HG03571 (cell line): ENCODE results near the gene EMC6.
A peak's percentile ranks its signal among the peaks of the same experiment; 100 is the strongest.

Experiments used
- ATAC-seq: cut with Tn5 transposase; IDR thresholded peaks from one replicate; pipeline ENCODE4 v1.9.1; 2021; ENCODE audit not compliant: unreplicated experiment

The EMC6 gene

GRCh38 chr17:3655766-3656165 is 12.8 kb upstream of the EMC6 start:
- no peak for ATAC-seq

GRCh38 chr17:3656353-3656752 is 12.3 kb upstream of the EMC6 start:
- no peak for ATAC-seq

- ATAC-seq: no peak
These were observed 11.6 kb upstream of the EMC6 start for GRCh38 chr17:3656755-3657587.

- ATAC-seq: no peak
These were observed 11.1 kb upstream of the EMC6 start for GRCh38 chr17:3657588-3657869.

GRCh38 chr17:3657874-3658783 is 10.5 kb upstream of the EMC6 start:
- no peak for ATAC-seq

GRCh38 chr17:3658784-3659449 is 9.7 kb upstream of the EMC6 start:
- ATAC-seq: no peak

- ATAC-seq: no peak
These were observed 9.0 kb upstream of the EMC6 start for GRCh38 chr17:3659541-3660111.

- ATAC-seq: no peak
These were observed 8.2 kb upstream of the EMC6 start for GRCh38 chr17:3660311-3660891.

GRCh38 chr17:3663102-3664011 is 5.3 kb upstream of the EMC6 start:
- ATAC-seq: no peak

GRCh38 chr17:3665834-3666233 is 2.8 kb upstream of the EMC6 start:
- no peak for ATAC-seq

GRCh38 chr17:3666516-3666915 is 2.1 kb upstream of the EMC6 start:
- no peak for ATAC-seq

GRCh38 chr17:3667366-3668278 is 990 bp upstream of the EMC6 start:
- ATAC-seq: peak; percentile 10

GRCh38 chr17:3669085-3669347 is 404 bp downstream of the EMC6 start:
- ATAC-seq: no peak

- no peak for ATAC-seq
These were observed 936 bp downstream of the EMC6 start for GRCh38 chr17:3669548-3669947.

GRCh38 chr17:3672571-3672970 is 4.0 kb downstream of the EMC6 start:
- no peak for ATAC-seq

- ATAC-seq: no peak
These were observed 7.3 kb downstream of the EMC6 start for GRCh38 chr17:3675886-3676285.

GRCh38 chr17:3678095-3678820 is 9.6 kb downstream of the EMC6 start:
- no peak for ATAC-seq

- no peak for ATAC-seq
These were observed 10.4 kb downstream of the EMC6 start for GRCh38 chr17:3678821-3679530.
